Keratinocyte (primary cell): ENCODE measurements around the gene HADH. TPM values are rescaled to one million over a fixed set of nuclear protein-coding genes. Genes with fewer than 3 reads are reported as not detected.

Experiments
- DNase-seq: peaks from one replicate; pipeline ENCODE4 v3.0.0-alpha.2; 2011; ENCODE audit warnings: low read depth, missing footprints, low spot score
- FAIRE-seq: peaks from 2 replicates; lab custom pipeline; 2011; peaks lifted over from hg19 to GRCh38; lab: Jason Lieb, UNC
- H2AFZ ChIP-seq: 2 replicates; pipeline ENCODE4 v1.6.0; 2012; ENCODE audit warnings: low read length, control low read depth, inconsistent platforms; ENCODE audit not compliant: control insufficient read depth
- H3K27ac ChIP-seq: 2 replicates; pipeline ENCODE4 v1.5.1; 2011; ENCODE audit warnings: low read length; ENCODE audit not compliant: control insufficient read depth, insufficient read depth
- H3K27me3 ChIP-seq: 3 replicates; pipeline ENCODE4 v1.6.0; 2011; ENCODE audit warnings: low read length; ENCODE audit not compliant: control insufficient read depth, insufficient read depth; ENCODE audit errors: extremely low read depth
- H3K36me3 ChIP-seq, 2 experiments: 2 replicates in 1 of 2; 3 replicates in 1 of 2; pipeline ENCODE4 v1.5.1; 2011; ENCODE audit warnings: low read length in 2 of 2, mild to moderate bottlenecking in 1 of 2; ENCODE audit not compliant: control insufficient read depth in 2 of 2, insufficient read depth in 2 of 2; ENCODE audit errors: extremely low read depth in 1 of 2
- H3K4me1 ChIP-seq: 3 replicates; pipeline ENCODE4 v1.5.1; 2011; ENCODE audit warnings: low read length; ENCODE audit not compliant: control insufficient read depth, insufficient read depth; ENCODE audit errors: extremely low read depth
- H3K4me2 ChIP-seq: 3 replicates; pipeline ENCODE4 v1.6.0; 2011; ENCODE audit warnings: low read depth, low read length; ENCODE audit not compliant: control insufficient read depth, insufficient read depth; ENCODE audit errors: extremely low read depth
- H3K4me3 ChIP-seq, 3 experiments: fragments of 200-600 bp in 1 of 3; sonication (generic) in 1 of 3; 2 replicates in 2 of 3; 3 replicates in 1 of 3; pipeline ENCODE4 v1.5.1; 2011 to 2016; ENCODE audit warnings: low read length in 3 of 3, mild to moderate bottlenecking in 3 of 3, control low read depth in 2 of 3, inconsistent platforms in 1 of 3, low read depth in 1 of 3, mixed read lengths in 1 of 3, mixed run types in 1 of 3, moderate library complexity in 1 of 3; ENCODE audit not compliant: control insufficient read depth in 2 of 3, insufficient read depth in 2 of 3; ENCODE audit errors: extremely low read depth in 1 of 3
- H3K79me2 ChIP-seq: 2 replicates; pipeline ENCODE4 v1.6.0; 2012; ENCODE audit warnings: low read length; ENCODE audit not compliant: control insufficient read depth, insufficient read depth
- H3K9ac ChIP-seq: 3 replicates; pipeline ENCODE4 v1.6.0; 2011; ENCODE audit warnings: low read length; ENCODE audit not compliant: control insufficient read depth, insufficient read depth; ENCODE audit errors: extremely low read depth
- H3K9me1 ChIP-seq: 3 replicates; pipeline ENCODE4 v1.6.0; 2011; ENCODE audit warnings: low read length; ENCODE audit not compliant: control insufficient read depth, insufficient read depth; ENCODE audit errors: extremely low read depth
- H3K9me3 ChIP-seq: 2 replicates; pipeline ENCODE4 v1.5.1; 2012; ENCODE audit warnings: low read depth, low read length; ENCODE audit not compliant: control insufficient read depth
- H4K20me1 ChIP-seq: 3 replicates; pipeline ENCODE4 v1.6.0; 2011; ENCODE audit warnings: low read length; ENCODE audit not compliant: control insufficient read depth, insufficient read depth; ENCODE audit errors: extremely low read depth
- EZH2 ChIP-seq: IDR thresholded peaks from one replicate; pipeline ENCODE4 v1.6.1; 2012; ENCODE audit warnings: inconsistent platforms, mild to moderate bottlenecking, low read length, moderate library complexity
- dilution Hi-C: fragments of 300-500 bp; cut with MboI; formaldehyde crosslinking; loops from one replicate; pipeline ENCODE4 v1.7.0; 2020; ENCODE audit warnings: low sequenced_read_pairs; ENCODE audit not compliant: extremely low pct_ligation_motif_present
- polyA plus RNA-seq, 5 experiments: library from polyadenylated mRNA; depleted of rRNA in 3 of 5; stranded (reverse) in 3 of 5; stranded (forward) in 1 of 5; unstranded in 1 of 5; fragments of >200 nt; gene quantifications; 1 replicate in 1 of 5; 2 replicates in 3 of 5; 3 replicates in 1 of 5; pipeline versions ENCODE4 v1.2.1 to v1.2.3, GENCODE V29; 2011 to 2012; ENCODE audit warnings: missing spikeins in 2 of 5, low read depth in 1 of 5, low replicate concordance in 1 of 5
- TF ChIP-seq, protein P1 (sequence below), 3 experiments: IDR thresholded peaks in 1 of 3; conservative IDR thresholded peaks in 1 of 3; optimal IDR thresholded peaks in 1 of 3; 2 replicates in 2 of 3; 3 replicates in 1 of 3; pipeline versions ENCODE3 to v1.5.1; 2011; ENCODE audit warnings: low read length in 3 of 3, mild to moderate bottlenecking in 3 of 3, moderate library complexity in 2 of 3, control low read depth in 1 of 3, inconsistent platforms in 1 of 3; ENCODE audit not compliant: insufficient read depth in 2 of 3; ENCODE audit errors: extremely low read depth in 1 of 3

HADH gene
- polyA plus RNA-seq, 1 donor (not counting 4 experiments of a cell fraction or from before 2014, with no cell fraction given), result 49.3 TPM

DNA sequence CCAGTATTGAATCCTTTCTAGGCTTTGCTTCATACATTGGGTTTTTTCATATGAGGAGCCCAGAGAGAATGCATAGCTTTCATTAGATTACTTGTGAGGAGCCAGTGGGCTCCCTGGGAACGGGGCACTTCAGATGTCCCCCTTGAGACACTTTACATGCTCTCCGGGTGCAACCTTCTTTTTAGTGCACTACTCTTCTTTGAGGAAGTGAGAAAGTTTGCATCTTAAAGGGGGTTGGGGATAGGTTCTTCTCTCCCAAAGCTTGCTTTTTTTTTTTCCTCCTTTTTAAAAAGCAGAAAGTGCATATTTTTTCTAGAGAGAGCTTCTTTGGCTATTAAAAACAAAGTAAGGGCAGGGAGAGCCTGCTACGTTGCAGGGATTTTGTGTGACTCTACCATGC lies 4.3 kb downstream of the HADH start:
- H3K36me3 ChIP-seq, result peaks cover 0 to 7% of the 10 kb centered on the region in 2 experiments
- TF ChIP-seq, protein P1, sequence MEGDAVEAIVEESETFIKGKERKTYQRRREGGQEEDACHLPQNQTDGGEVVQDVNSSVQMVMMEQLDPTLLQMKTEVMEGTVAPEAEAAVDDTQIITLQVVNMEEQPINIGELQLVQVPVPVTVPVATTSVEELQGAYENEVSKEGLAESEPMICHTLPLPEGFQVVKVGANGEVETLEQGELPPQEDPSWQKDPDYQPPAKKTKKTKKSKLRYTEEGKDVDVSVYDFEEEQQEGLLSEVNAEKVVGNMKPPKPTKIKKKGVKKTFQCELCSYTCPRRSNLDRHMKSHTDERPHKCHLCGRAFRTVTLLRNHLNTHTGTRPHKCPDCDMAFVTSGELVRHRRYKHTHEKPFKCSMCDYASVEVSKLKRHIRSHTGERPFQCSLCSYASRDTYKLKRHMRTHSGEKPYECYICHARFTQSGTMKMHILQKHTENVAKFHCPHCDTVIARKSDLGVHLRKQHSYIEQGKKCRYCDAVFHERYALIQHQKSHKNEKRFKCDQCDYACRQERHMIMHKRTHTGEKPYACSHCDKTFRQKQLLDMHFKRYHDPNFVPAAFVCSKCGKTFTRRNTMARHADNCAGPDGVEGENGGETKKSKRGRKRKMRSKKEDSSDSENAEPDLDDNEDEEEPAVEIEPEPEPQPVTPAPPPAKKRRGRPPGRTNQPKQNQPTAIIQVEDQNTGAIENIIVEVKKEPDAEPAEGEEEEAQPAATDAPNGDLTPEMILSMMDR (optimal IDR thresholded peaks at IDR 0.05 in 1 of 3, IDR thresholded peaks at IDR 0.05 in 1 of 3, conservative IDR thresholded peaks at IDR 0.05 in 1 of 3; ENCODE audit: extremely low read depth in 1 of 3, insufficient read depth in 2 of 3, low read length in 3 of 3), result no peak
- no peak for TF ChIP-seq EZH2
- H3K9me3 ChIP-seq, result no peaks in the 10 kb centered on the region
- no peaks in the 10 kb centered on the region for H4K20me1 ChIP-seq
- no peak overlapping the region for H3K27ac ChIP-seq
- no peak for FAIRE-seq
- no peak overlapping the region for H2AFZ ChIP-seq
- no peak overlapping the region for H3K9ac ChIP-seq
- H3K4me3 ChIP-seq, result no peak overlapping the region
- H3K4me1 ChIP-seq, result peaks cover 18% of the 10 kb centered on the region
- no peak overlapping the region for H3K4me2 ChIP-seq
- DNase-seq, result no peak
- no peaks in the 10 kb centered on the region for H3K27me3 ChIP-seq
- peaks cover 62% of the 10 kb centered on the region for H3K79me2 ChIP-seq
- dilution Hi-C loops, result no loop called here
- peaks cover 3% of the 10 kb centered on the region for H3K9me1 ChIP-seq

DNA sequence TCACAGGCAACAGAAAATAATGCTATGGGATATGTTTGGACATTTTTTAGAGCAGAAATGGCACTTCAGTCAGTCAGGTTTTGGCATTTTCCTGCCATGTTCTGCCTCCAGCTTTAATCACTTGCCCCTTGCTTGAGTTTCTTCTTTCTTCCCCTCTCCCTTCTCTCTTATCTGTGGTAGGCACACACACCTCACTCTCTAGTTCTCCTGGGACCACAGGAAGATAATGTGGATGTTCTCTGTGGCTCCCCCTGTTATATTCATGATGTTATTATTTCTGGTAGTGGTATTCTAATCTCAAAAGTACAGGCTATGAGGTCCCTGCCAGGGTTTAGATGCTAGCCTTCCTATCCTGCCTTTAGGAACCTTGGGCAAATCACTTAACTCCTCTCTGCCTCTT lies 5.2 kb downstream of the HADH start:
- TF ChIP-seq, protein P1 (optimal IDR thresholded peaks at IDR 0.05 in 1 of 3, IDR thresholded peaks at IDR 0.05 in 1 of 3, conservative IDR thresholded peaks at IDR 0.05 in 1 of 3; ENCODE audit: extremely low read depth in 1 of 3, insufficient read depth in 2 of 3, low read length in 3 of 3), result no peak
- no peak for TF ChIP-seq EZH2
- Histone ChIP-seq H2AFZ (no peak overlapping the region), H3K4me1 (peaks cover 13% of the 10 kb centered on the region), H3K27ac (no peak overlapping the region), H3K27me3 (no peaks in the 10 kb centered on the region), H3K9me1 (peaks cover 3% of the 10 kb centered on the region), H3K9ac (no peak overlapping the region), H3K4me3 (no peak overlapping the region), H4K20me1 (no peaks in the 10 kb centered on the region), H3K4me2 (no peak overlapping the region), H3K9me3 (no peaks in the 10 kb centered on the region), H3K79me2 (peaks cover 59% of the 10 kb centered on the region), H3K36me3 (peaks cover 0 to 7% of the 10 kb centered on the region in 2 experiments)
- no peak for FAIRE-seq
- dilution Hi-C loops, result no loop called here
- no peak for DNase-seq
